WI38 (cell line): Measurements from ENCODE around the gene BCAS3.
"Not testable (repeated sequence)": the region's sequence is repeated elsewhere in the genome, so short reads cannot be mapped to it uniquely, and the experiment has no call there.

ENCODE experiments used
- H3K4me3 ChIP-seq: 2 replicates; pipeline ENCODE4 v1.5.1; 2011; ENCODE audit warnings: low read depth, mild to moderate bottlenecking, control low read depth, low read length
- TF ChIP-seq, protein P1 (sequence below): IDR thresholded peaks from 2 replicates; pipeline ENCODE4 v1.5.1; 2012; ENCODE audit warnings: low read depth, mild to moderate bottlenecking, control low read depth, low read length

BCAS3 gene

GRCh38 chr17:60766778-60767190 lies 89.1 kb downstream of the BCAS3 start:
- no peak overlapping the region for H3K4me3 ChIP-seq
- TF ChIP-seq, protein P1, sequence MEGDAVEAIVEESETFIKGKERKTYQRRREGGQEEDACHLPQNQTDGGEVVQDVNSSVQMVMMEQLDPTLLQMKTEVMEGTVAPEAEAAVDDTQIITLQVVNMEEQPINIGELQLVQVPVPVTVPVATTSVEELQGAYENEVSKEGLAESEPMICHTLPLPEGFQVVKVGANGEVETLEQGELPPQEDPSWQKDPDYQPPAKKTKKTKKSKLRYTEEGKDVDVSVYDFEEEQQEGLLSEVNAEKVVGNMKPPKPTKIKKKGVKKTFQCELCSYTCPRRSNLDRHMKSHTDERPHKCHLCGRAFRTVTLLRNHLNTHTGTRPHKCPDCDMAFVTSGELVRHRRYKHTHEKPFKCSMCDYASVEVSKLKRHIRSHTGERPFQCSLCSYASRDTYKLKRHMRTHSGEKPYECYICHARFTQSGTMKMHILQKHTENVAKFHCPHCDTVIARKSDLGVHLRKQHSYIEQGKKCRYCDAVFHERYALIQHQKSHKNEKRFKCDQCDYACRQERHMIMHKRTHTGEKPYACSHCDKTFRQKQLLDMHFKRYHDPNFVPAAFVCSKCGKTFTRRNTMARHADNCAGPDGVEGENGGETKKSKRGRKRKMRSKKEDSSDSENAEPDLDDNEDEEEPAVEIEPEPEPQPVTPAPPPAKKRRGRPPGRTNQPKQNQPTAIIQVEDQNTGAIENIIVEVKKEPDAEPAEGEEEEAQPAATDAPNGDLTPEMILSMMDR = no peak

DNA sequence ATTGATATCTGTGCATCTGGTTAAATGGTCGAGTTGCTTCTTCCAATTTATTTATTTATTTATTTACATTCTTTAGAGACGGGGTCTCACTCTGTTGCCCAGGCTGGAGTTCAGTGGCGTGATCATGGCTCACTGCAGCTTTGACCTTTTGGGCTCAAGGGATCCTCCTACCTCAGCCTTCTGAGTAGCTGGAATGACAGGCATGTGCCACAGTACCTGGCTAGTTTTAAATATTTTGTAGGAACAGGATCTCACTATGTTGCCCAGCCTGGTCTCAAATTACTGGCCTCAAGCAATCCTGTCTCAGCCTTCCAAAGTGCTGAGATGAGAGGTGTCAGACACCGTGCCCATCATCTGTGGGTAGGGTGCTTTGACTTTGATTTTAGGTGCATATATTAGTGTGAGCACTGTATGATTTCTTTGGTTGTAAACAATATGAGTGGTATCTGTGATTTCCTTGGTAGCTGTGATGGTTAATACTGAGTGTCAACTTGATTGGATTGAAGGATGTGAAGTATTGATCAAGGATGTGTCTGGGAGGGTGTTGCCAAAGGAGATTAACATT lies 90.2 kb downstream of the BCAS3 start:
- TF ChIP-seq, protein P1 = no peak

DNA sequence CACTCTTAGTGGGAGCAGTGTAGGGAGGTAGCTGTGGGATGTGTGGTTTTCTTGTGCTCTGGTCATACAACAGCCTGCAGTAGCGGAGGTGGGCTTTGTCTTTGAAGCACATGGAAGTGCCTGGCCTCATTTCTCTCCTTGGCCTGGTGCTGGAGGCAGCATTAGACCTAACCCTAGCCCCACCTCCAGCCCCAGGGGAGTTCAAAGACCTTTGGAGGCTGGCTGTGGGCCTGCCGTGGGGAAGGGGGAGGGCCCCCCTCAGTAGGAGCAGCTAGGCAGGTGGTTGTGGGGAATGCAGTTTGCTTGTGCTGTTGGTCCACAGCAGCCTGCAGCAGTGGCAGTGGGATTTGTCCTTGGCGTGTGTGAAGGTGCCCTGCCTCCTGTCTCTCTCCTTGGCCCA lies 91.7 kb downstream of the BCAS3 start:
- TF ChIP-seq, protein P1 = no peak
- no peak overlapping the region for H3K4me3 ChIP-seq

More for the DNA sequence above, 90.2 kb downstream of the BCAS3 start:
- no peak overlapping the region for H3K4me3 ChIP-seq

DNA sequence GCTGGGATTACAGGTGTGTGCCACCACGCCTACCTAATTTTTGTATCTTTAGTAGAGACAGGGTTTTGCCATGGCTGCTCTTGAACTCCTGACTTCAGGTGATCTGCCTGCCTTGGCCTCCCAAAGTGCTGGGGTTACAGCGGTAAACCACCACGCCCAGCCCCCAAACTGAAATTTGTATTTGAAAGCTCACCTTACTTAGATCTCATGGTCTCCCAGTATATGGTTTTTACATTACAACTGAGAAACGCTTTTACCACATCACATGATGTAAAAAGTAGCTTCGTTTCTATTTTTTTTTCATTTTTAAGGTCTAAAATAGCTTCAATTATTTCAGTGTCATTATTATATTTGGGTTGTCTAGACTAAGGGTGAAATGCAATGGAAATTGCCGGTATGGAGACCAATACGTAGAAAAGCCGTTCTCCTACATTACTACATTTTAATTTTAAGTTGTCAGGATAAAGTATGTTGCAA lies 93.3 kb downstream of the BCAS3 start:
- TF ChIP-seq, protein P1 = no peak
- no peak overlapping the region for H3K4me3 ChIP-seq

- not testable (repeated sequence) for H3K4me3 ChIP-seq
Observed at GRCh38 chr17:60771621-60772020, 94.0 kb downstream of the BCAS3 start.

DNA sequence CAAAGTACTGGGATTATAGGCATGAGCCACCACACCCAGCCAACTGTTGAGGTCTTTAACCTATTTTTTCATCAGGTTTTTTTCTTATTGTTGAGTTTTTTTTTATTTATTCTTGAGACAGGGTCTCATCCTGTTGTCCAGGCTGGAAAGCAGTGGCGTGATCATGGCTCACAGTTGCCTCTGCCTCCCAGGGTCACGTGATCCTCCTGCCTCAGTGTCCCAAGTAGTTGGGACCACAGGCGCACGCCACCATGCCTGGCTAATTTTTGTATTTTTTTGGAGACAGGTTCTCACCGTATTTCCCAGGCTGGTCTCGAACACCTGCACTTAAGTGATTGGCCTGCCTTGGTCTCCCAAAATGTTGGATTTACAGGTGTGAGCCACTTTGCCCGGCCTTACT lies 95.9 kb downstream of the BCAS3 start:
- TF ChIP-seq, protein P1 = no peak
- no peak overlapping the region for H3K4me3 ChIP-seq

GRCh38 chr17:60781880-60782412 lies 104.3 kb downstream of the BCAS3 start:
- TF ChIP-seq, protein P1 = no peak
- no peak overlapping the region for H3K4me3 ChIP-seq

DNA sequence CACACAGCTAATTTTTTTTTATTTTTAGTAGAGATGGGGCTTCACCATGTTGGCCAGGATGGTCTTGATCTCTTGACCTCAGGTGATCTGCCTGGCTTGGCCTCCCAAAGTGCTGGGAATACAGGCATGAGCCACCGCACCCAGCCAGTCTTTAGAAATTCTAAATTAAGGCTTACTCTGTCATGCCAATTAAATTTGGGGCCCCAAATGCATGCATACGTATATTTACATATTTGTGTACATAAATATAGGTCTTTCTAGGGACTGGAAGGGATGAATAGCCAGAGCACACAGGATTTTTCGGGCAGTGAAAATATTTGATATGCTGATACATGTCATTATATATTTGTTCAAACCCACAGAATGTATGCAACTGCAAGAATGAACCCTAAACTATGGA lies 105.1 kb downstream of the BCAS3 start:
- TF ChIP-seq, protein P1 = no peak
- H3K4me3 ChIP-seq = no peak overlapping the region
